Heart right ventricle (tissue), 16 donors: ENCODE data around the gene FADS1. TPM values are rescaled to one million over a fixed set of nuclear protein-coding genes. Genes with fewer than 3 reads are reported as not detected.

Experiments
- ATAC-seq, 8 donors: fragments of 200-7000 bp; cut with Tn5 transposase; one replicate each; pipeline ENCODE4 v1.9.1; 2020; ENCODE audit warnings: mild to moderate bottlenecking in 8 of 8, moderate library complexity in 8 of 8, moderate number of reproducible peaks in 1 of 8
- DNase-seq, 2 donors: peaks; one replicate each; pipeline ENCODE4 v3.0.0-alpha.2; 2020
- H3K27ac ChIP-seq, 10 donors: fragments of 200-600 bp; sonication (generic) in 2 of 10; one replicate each; pipeline versions ENCODE4 v1.5.0 to v1.8.0; 2020 to 2022; ENCODE audit warnings: mild to moderate bottlenecking in 3 of 10
- H3K27me3 ChIP-seq, 7 donors: fragments of 200-600 bp; one replicate each; pipeline ENCODE4 v1.8.0; 2021 to 2022; ENCODE audit warnings: mild to moderate bottlenecking in 2 of 7
- H3K36me3 ChIP-seq, 9 donors: fragments of 200-600 bp; sonication (generic) in 1 of 9; one replicate each; pipeline versions ENCODE4 v1.5.0 to v1.8.0; 2020 to 2022; ENCODE audit warnings: mild to moderate bottlenecking in 2 of 9
- H3K4me1 ChIP-seq, 9 donors: fragments of 200-600 bp; sonication (generic) in 1 of 9; one replicate each; pipeline versions ENCODE4 v1.5.0 to v1.8.0; 2020 to 2022; ENCODE audit warnings: mild to moderate bottlenecking in 4 of 9
- H3K4me3 ChIP-seq, 10 donors: fragments of 200-600 bp; sonication (generic) in 2 of 10; one replicate each; pipeline versions ENCODE4 v1.5.0 to v1.8.0; 2020 to 2022; ENCODE audit warnings: mild to moderate bottlenecking in 7 of 10, moderate library complexity in 2 of 10
- H3K9me3 ChIP-seq, 11 donors: fragments of 200-600 bp in 10 of 11; sonication (generic) in 2 of 11; one replicate each; pipeline versions ENCODE4 v1.5.0 to v1.8.0; 2013 to 2022; ENCODE audit warnings: mild to moderate bottlenecking in 2 of 11, control low read depth in 1 of 11, moderate library complexity in 1 of 11
- CTCF ChIP-seq, 9 donors: fragments of 200-600 bp; sonication (generic) in 2 of 9; IDR thresholded peaks; one replicate each; pipeline versions ENCODE4 v1.5.0 to v1.8.0; 2021 to 2022; ENCODE audit warnings: antibody characterized with exemption in 9 of 9, mild to moderate bottlenecking in 5 of 9, moderate library complexity in 1 of 9
- WGBS, 2 donors: extraction: QIAGEN DNeasy Blood & Tissue Kit; methylation state at CpG; one replicate each; pipeline ENCODE4 v1.1.7; 2013; ENCODE audit warnings: inconsistent platforms in 1 of 2; 5-methylcytosine and 5-hydroxymethylcytosine counted together
- intact Hi-C, 10 donors: fragments of 100-400 bp; cut with DNase I; formaldehyde crosslinking; loops; one replicate each; pipeline versions ENCODE4 v1.11.1 to v1.14.2; 2022
- polyA plus RNA-seq, 2 donors: library from polyadenylated mRNA; stranded (reverse); fragments of 200-250 nt; gene quantifications; one replicate each; pipeline ENCODE4 v1.2.3, GENCODE V29; 2013
- total RNA-seq, 10 donors: library from RNA; stranded (reverse); fragmentation: NEBNext Ultra II Directional in 3 of 10; extraction: Animal tissue kit (Norgen Biotek cat#: 25700) in 3 of 10; gene quantifications; one replicate each; pipeline versions ENCODE4 v1.2.1 to v1.2.4, GENCODE V29; 2021 to 2023
- donor health status: Arrhythmogenic right ventricular cardiomyopathy.
- donor health status: ischemic (EF 13 %, LVEDD 7.1; RV severe dilation, severe dysfunction).
- donor health status: healthy with polysubstance abuse.
- donor health status: DM: no; HTN: yes; CAD: no.
- donor health status: DM: no; HTN: no; CAD: no.
- donor health status: ischemic (EF 25% LVEDD 6.9; RV normal size, moderate dysfunction).
- donor health status: ischemic (EF 25% LVEDD 5.7; RV mildly dilated, moderate dysfunction).
- donor health status: healthy.
- donor health status: DM: yes; HTN: yes; CAD: no.
- donor health status: Ischemic cardiomyopathy.
- donor health status: ischemic (EF 35%, LVEDD 5.7; RV mildly dilated, moderate dysfunction).
- donor health status: nonischemic (EF 11% LVEDD 7.7; RV severe dilation, severe dysfunction).
- donor health status: DM: yes; HTN: yes; CAD: no.
- donor health status: PGD.
- donor health status: ischemic (EF 29% LVEDD 5.4; RV normal size, mild dysfunction).
- donor health status: nonischemic (EF 23%, LVEDD 6.1; RV moderate dilation, normal function).

The FADS1 gene
- total and polyA plus RNA-seq, 12 donors = 13.8 to 37.4 (median 25.4) TPM

- peaks cover 15 to 79% (median 62%) of the 10 kb centered on the region in 9 donors for H3K4me1 ChIP-seq
- TF ChIP-seq CTCF (IDR thresholded peaks at IDR 0.05) = no peak
- H3K27ac ChIP-seq = peak overlapping the region in 4 of 10 donors; percentile 3 to 82 (median 14)
- ATAC-seq (peak in 3 of 8 donors; percentile 7 to 51 (median 49)), DNase-seq (peak; percentile 41 to 43)
- intact Hi-C loops = loop anchor here in 1 of 10 donors (5.0 kb wide), 1 partner anchor 35 kb away; no protein-coding TSS in a partner anchor
- H3K27me3 ChIP-seq = peaks cover 0 to 11% (median 0%) of the 10 kb centered on the region in 7 donors
- no peaks in the 10 kb centered on the region for H3K9me3 ChIP-seq
- peaks cover 0 to 2% (median 0%) of the 10 kb centered on the region in 9 donors for H3K36me3 ChIP-seq
- 37 to 45% methylated on average over 7 of the region's 7 CpGs for WGBS, 2 donors
- H3K4me3 ChIP-seq = no peak overlapping the region
These were observed 16.0 kb upstream of the FADS1 start for GRCh38 chr11:61832754-61833153.

- H3K36me3 ChIP-seq = no peaks in the 10 kb centered on the region
- TF ChIP-seq CTCF (IDR thresholded peaks at IDR 0.05) = no peak
- 91 to 92% methylated on average over 4 of the region's 4 CpGs for WGBS, 2 donors
- no peak overlapping the region for H3K4me3 ChIP-seq
- peaks cover 0 to 11% (median 0%) of the 10 kb centered on the region in 7 donors for H3K27me3 ChIP-seq
- H3K27ac ChIP-seq = peak overlapping the region in 2 of 10 donors; percentile 13 to 82
- ATAC-seq = no peak
- peaks cover 15 to 82% (median 67%) of the 10 kb centered on the region in 9 donors for H3K4me1 ChIP-seq
- intact Hi-C loops = loop anchor here in 1 of 10 donors (5.0 kb wide), 1 partner anchor 35 kb away; no protein-coding TSS in a partner anchor
- no peaks in the 10 kb centered on the region for H3K9me3 ChIP-seq
- no peak for DNase-seq
These were observed 15.4 kb upstream of the FADS1 start for GRCh38 chr11:61832207-61832606.

- Histone ChIP-seq H3K4me3 (peak overlapping the region in 1 of 10 donors; percentile 6), H3K9me3 (no peaks in the 10 kb centered on the region), H3K4me1 (peaks cover 15 to 82% (median 66%) of the 10 kb centered on the region in 9 donors), H3K27me3 (peaks cover 0 to 11% (median 0%) of the 10 kb centered on the region in 7 donors), H3K36me3 (no peaks in the 10 kb centered on the region), H3K27ac (peak overlapping the region in 6 of 10 donors; percentile 10 to 94 (median 84))
- DNase-seq (no peak), ATAC-seq (no peak)
- WGBS, 2 donors = 51 to 59% methylated on average over 8 of the region's 8 CpGs
- intact Hi-C loops = loop anchor here in 2 of 10 donors (2.0 to 5.0 kb wide), 2 partner anchors 14 to 33 kb away; partner anchors contain the start of gene FADS1 (in 1 of the 2)
- no peak for TF ChIP-seq CTCF (IDR thresholded peaks at IDR 0.05)
These were observed 13.7 kb upstream of the FADS1 start for GRCh38 chr11:61830237-61831105.

GRCh38 chr11:61829806-61830205 is 13.0 kb upstream of the FADS1 start:
- H3K4me1 ChIP-seq = peaks cover 15 to 75% (median 59%) of the 10 kb centered on the region in 9 donors

More at GRCh38 chr11:61829806-61830205, 13.0 kb upstream of the FADS1 start:
- WGBS, 2 donors = 77 to 83% methylated on average over 4 of the region's 4 CpGs
- peak overlapping the region in 6 of 10 donors; percentile 67 to 86 (median 78) for H3K4me3 ChIP-seq
- H3K27ac ChIP-seq = peak overlapping the region in 8 of 10 donors; percentile 77 to 94 (median 86)
- H3K36me3 ChIP-seq = no peaks in the 10 kb centered on the region
- H3K9me3 ChIP-seq = no peaks in the 10 kb centered on the region
- intact Hi-C loops = loop anchor here in 2 of 10 donors (2.0 to 5.0 kb wide), 3 partner anchors 13 to 33 kb away; partner anchors contain the start of gene FADS1 (in 1 of the 2)
- peaks cover 0 to 11% (median 0%) of the 10 kb centered on the region in 7 donors for H3K27me3 ChIP-seq
- no peak for DNase-seq
- ATAC-seq = no peak
- no peak for TF ChIP-seq CTCF (IDR thresholded peaks at IDR 0.05)
